Body of pancreas (tissue), 4 donors: ENCODE measurements around the gene HACD2. TPM values are rescaled to one million over a fixed set of nuclear protein-coding genes. Genes with fewer than 3 reads are reported as not detected.

ENCODE experiments used
- ATAC-seq: fragments of 150-250 bp; one replicate; pipeline ENCODE4 v1.9.1; 2016
- DNase-seq, 4 donors: peaks; one replicate each; pipeline ENCODE4 v3.0.0-alpha.2; 2019
- H3K27ac ChIP-seq, 4 donors: fragments of 200-600 bp; sonication (generic); 1 replicate in 3 of 4; 2 replicates in 1 of 4; pipeline versions ENCODE4 v1.5.1 to v1.6.1; 2016 to 2019; ENCODE audit warnings: mild to moderate bottlenecking in 1 of 4, mixed read lengths in 1 of 4, moderate library complexity in 1 of 4
- H3K27me3 ChIP-seq, 2 donors: fragments of 200-600 bp; sonication (generic); one replicate each; pipeline ENCODE4 v1.6.0; 2016; ENCODE audit warnings: mild to moderate bottlenecking in 1 of 2
- H3K36me3 ChIP-seq, 2 donors: fragments of 200-600 bp; sonication (generic); replicated peaks in 1 of 2; 2 replicates each; pipeline ENCODE4 v1.5.1; 2016; ENCODE audit warnings: low read depth in 2 of 2; ENCODE audit not compliant: insufficient read depth in 1 of 2
- H3K4me1 ChIP-seq: fragments of 200-600 bp; sonication (generic); one replicate; pipeline ENCODE4 v1.6.0; 2016
- H3K4me3 ChIP-seq, 2 donors: fragments of 200-600 bp; sonication (generic); 1 replicate in 1 of 2; 2 replicates in 1 of 2; pipeline ENCODE4 v1.5.1; 2016 to 2019
- H3K9me3 ChIP-seq, 3 donors: fragments of 200-600 bp; sonication (generic); 1 replicate in 2 of 3; 2 replicates in 1 of 3; pipeline ENCODE4 v1.5.1; 2016
- POLR2A ChIP-seq, 3 donors: fragments of 450-650 bp; IDR thresholded peaks; one replicate each; pipeline ENCODE4 v1.6.1; 2016; ENCODE audit warnings: antibody characterized with exemption in 3 of 3, mild to moderate bottlenecking in 2 of 3
- WGBS, 2 donors: methylation state at CpG; one replicate each; pipeline ENCODE4 v1.1.5; 2017; 5-methylcytosine and 5-hydroxymethylcytosine counted together
- intact Hi-C: fragments of 100-400 bp; cut with DNase I; formaldehyde crosslinking; loops from one replicate; pipeline ENCODE4 v1.15.1; 2023
- total RNA-seq, 2 donors: library from RNA; depleted of rRNA; stranded (reverse); fragments of >200 nt; gene quantifications; one replicate each; pipeline ENCODE4 v1.1.0, GENCODE V29; 2016
- TF ChIP-seq, protein P1 (sequence below), 7 experiments: fragments of 450-650 bp in 4 of 7; fragments of 200-600 bp in 3 of 7; sonication (generic) in 3 of 7; IDR thresholded peaks; one replicate each; pipeline ENCODE4 v1.5.1; 2016 to 2019; ENCODE audit warnings: antibody characterized with exemption in 7 of 7

Gene HACD2
- total RNA-seq, 2 donors from 2014 or later, result 13.2 to 16.3 TPM

DNA sequence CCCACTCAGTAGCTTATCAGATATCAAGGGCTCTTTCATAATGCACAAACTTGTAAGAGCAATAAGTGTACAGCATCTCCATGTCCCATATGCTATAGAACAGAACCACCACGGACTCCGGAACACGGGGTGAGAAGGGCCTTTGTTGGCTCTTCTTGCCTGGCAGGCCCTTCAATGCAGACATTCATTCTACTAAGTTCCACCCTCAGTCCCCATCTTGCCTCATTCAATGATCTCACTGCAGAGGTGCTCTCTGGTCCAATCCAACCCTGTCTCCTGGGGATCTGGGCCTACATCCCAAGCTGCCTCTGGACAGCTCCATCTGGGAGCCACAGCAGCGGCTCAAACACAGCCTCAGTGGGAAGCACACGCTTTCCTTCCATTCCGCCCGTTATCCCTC is 16.8 kb downstream of the HACD2 start:
- ATAC-seq (no peak), DNase-seq (no peak)
- no peaks in the 10 kb centered on the region for H3K9me3 ChIP-seq
- TF ChIP-seq POLR2A (IDR thresholded peaks at IDR 0.05), result no peak
- TF ChIP-seq, protein P1, sequence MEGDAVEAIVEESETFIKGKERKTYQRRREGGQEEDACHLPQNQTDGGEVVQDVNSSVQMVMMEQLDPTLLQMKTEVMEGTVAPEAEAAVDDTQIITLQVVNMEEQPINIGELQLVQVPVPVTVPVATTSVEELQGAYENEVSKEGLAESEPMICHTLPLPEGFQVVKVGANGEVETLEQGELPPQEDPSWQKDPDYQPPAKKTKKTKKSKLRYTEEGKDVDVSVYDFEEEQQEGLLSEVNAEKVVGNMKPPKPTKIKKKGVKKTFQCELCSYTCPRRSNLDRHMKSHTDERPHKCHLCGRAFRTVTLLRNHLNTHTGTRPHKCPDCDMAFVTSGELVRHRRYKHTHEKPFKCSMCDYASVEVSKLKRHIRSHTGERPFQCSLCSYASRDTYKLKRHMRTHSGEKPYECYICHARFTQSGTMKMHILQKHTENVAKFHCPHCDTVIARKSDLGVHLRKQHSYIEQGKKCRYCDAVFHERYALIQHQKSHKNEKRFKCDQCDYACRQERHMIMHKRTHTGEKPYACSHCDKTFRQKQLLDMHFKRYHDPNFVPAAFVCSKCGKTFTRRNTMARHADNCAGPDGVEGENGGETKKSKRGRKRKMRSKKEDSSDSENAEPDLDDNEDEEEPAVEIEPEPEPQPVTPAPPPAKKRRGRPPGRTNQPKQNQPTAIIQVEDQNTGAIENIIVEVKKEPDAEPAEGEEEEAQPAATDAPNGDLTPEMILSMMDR (IDR thresholded peaks at IDR 0.05), result no peak
- H3K4me3 ChIP-seq, result no peak overlapping the region
- no peaks in the 10 kb centered on the region for H3K36me3 ChIP-seq
- no peak overlapping the region for H3K27ac ChIP-seq
- intact Hi-C loops, result loop anchor here (10.0 kb wide), 1 partner anchor 243 kb away; no protein-coding TSS in a partner anchor
- no peaks in the 10 kb centered on the region for H3K27me3 ChIP-seq
- peaks cover 9% of the 10 kb centered on the region for H3K4me1 ChIP-seq
- 94 to 97% methylated on average over 7 of the region's 7 CpGs for WGBS, 2 donors

DNA sequence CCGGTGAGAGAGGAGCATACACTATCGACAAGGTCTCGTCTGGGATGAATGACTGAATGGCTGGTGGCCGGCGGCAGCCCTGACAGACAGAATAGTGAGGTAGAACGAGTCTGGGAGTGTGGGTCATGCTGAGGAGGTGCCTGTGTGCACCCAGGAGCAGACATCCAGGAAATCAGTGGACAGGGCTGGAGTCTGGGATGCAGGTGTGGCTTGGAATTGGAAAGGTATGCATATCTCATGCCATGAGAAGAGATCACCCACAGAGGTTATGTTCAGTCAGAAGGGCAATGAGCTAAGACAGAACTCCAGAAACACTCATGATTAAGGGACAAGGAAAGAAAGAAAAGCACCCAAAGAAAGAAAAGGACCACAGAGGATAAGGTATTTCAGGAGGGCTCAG is 20.8 kb downstream of the HACD2 start:
- TF ChIP-seq POLR2A (IDR thresholded peaks at IDR 0.05), result no peak
- TF ChIP-seq, protein P1 (IDR thresholded peaks at IDR 0.05), result no peak
- DNase-seq (no peak), ATAC-seq (no peak)
- no peak overlapping the region for H3K27ac ChIP-seq
- intact Hi-C loops, result loop anchor here (10.0 kb wide), 1 partner anchor 239 kb away; no protein-coding TSS in a partner anchor
- no peak overlapping the region for H3K4me3 ChIP-seq
- H3K9me3 ChIP-seq, result no peaks in the 10 kb centered on the region
- H3K36me3 ChIP-seq, result no peaks in the 10 kb centered on the region
- peaks cover 3% of the 10 kb centered on the region for H3K4me1 ChIP-seq
- 94% methylated on average over 6 of the region's 6 CpGs for WGBS, 2 donors
- H3K27me3 ChIP-seq, result no peaks in the 10 kb centered on the region

DNA sequence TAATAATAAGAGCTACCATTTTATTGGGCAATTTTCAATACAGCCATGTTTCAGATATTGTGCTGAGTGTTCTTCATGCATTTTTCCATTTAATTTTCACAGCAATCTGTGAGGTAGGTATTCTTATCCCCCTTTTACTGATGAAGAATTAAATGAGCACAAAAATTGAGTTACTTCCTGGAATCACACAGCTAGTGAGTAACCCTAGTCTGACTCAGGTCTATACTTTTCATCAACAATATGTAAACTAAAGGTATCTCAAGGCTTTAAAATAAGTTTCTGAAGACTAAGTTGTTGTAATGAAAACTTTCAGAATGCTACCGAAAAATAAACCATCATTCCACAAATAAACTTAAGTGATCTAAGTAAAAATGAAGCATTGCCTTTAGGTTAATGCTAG is 22.3 kb downstream of the HACD2 start:
- Histone ChIP-seq H3K9me3 (no peaks in the 10 kb centered on the region), H3K27ac (no peak overlapping the region), H3K27me3 (no peaks in the 10 kb centered on the region), H3K4me3 (no peak overlapping the region), H3K36me3 (no peaks in the 10 kb centered on the region), H3K4me1 (no peaks in the 10 kb centered on the region)
- intact Hi-C loops, result loop anchor here (10.0 kb wide), 1 partner anchor 238 kb away; no protein-coding TSS in a partner anchor
- ATAC-seq, result no peak
- no peak for DNase-seq
- 86 to 94% methylated on average over 1 of the region's 1 CpG for WGBS, 2 donors
- TF ChIP-seq, protein P1 (IDR thresholded peaks at IDR 0.05), result no peak
- no peak for TF ChIP-seq POLR2A (IDR thresholded peaks at IDR 0.05)

DNA sequence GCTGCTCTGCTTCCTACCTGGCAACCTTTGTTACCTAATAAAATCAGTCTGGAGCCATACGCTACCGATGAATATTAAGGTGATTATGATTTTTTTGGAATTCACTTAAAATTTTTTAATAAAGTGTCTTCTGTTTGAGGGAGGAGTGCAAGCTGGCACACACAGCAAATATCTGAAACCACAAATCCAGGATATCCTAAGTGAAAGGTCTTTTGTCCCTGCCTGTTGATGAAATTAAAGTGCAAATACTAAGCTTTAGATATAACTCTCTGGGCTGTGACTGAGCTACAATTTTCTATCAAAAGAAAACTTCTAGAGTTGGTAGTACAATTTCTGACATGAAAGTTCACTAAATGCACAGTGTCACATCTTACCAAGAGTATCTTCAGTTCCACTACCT is 23.7 kb downstream of the HACD2 start:
- DNase-seq (no peak), ATAC-seq (no peak)
- intact Hi-C loops, result loop anchor here (10.0 kb wide), 1 partner anchor 236 kb away; no protein-coding TSS in a partner anchor
- Histone ChIP-seq H3K27ac (no peak overlapping the region), H3K36me3 (no peaks in the 10 kb centered on the region), H3K27me3 (no peaks in the 10 kb centered on the region), H3K4me3 (no peak overlapping the region), H3K9me3 (no peaks in the 10 kb centered on the region), H3K4me1 (no peaks in the 10 kb centered on the region)
- TF ChIP-seq, protein P1 (IDR thresholded peaks at IDR 0.05), result no peak
- no peak for TF ChIP-seq POLR2A (IDR thresholded peaks at IDR 0.05)
- 87 to 88% methylated on average over 2 of the region's 2 CpGs for WGBS, 2 donors
